Measurements from ENCODE around the gene VRK1. TPM values are rescaled to one million over a fixed set of nuclear protein-coding genes. Genes with fewer than 3 reads are reported as not detected.

VRK1 gene
- total RNA-seq, 1 experiment from 2014 or later, result 39.1 TPM

GRCh38 chr14:96838449-96838848 is 41.3 kb downstream of the VRK1 start:
- Histone ChIP-seq H3K36me3 (ENCODE audit: low read depth, low read length) (peaks cover 53% of the 10 kb centered on the region), H3K27me3 (ENCODE audit: low read length) (no peaks in the 10 kb centered on the region), H3K4me2 (ENCODE audit: low read length) (no peak overlapping the region), H3F3A (ENCODE audit: low read length, unreplicated experiment) (no peaks in the 10 kb centered on the region), H3K4me3 (ENCODE audit: low read length) (no peak overlapping the region), H2AFZ (ENCODE audit: low read length) (no peak overlapping the region), H3K27ac (ENCODE audit: low read length) (no peak overlapping the region), H3K9me3 (ENCODE audit: low read length) (no peaks in the 10 kb centered on the region), H4K20me1 (ENCODE audit: low read length) (no peaks in the 10 kb centered on the region), H3K9me2 (replicated peaks; ENCODE audit: low read length) (no peaks in the 10 kb centered on the region), H3K9ac (ENCODE audit: low read length) (no peak overlapping the region), H3K79me2 (ENCODE audit: low read length) (no peaks in the 10 kb centered on the region), H3K4me1 (ENCODE audit: insufficient read depth, low read length) (peaks cover 13% of the 10 kb centered on the region; the same call in 1 of the 2 replicates)
- no peak for TF ChIP-seq CTCF (conservative IDR thresholded peaks at IDR 0.05; ENCODE audit: low read depth, low read length)
- no peak for TF ChIP-seq EZH2 (IDR thresholded peaks at IDR 0.05; ENCODE audit: low read length, unreplicated experiment)
- no peak for TF ChIP-seq EZH2phosphoT487 (IDR thresholded peaks at IDR 0.05; ENCODE audit: borderline replicate concordance, low read length)
- intact Hi-C loops (cut with micrococcal nuclease), result loop anchor here (10.0 kb wide), 1 partner anchor 436 kb away; no protein-coding TSS in a partner anchor
- POLR2A ChIA-PET (ENCODE audit: unreplicated experiment), result no interaction called here
- CTCF ChIA-PET, result no interaction called here
- no TSS peak for BruUV-seq (replicated peaks)
- ATAC-seq, result no peak
- no peak for DNase-seq

- ATAC-seq (no peak), DNase-seq (no peak)
- Histone ChIP-seq H3K9me2 (replicated peaks; ENCODE audit: low read length) (no peaks in the 10 kb centered on the region), H4K20me1 (ENCODE audit: low read length) (no peaks in the 10 kb centered on the region), H2AFZ (ENCODE audit: low read length) (no peak overlapping the region), H3K27ac (ENCODE audit: low read length) (no peak overlapping the region), H3K9me3 (ENCODE audit: low read length) (no peaks in the 10 kb centered on the region), H3K4me1 (ENCODE audit: insufficient read depth, low read length) (peaks cover 11% of the 10 kb centered on the region; the same call in 1 of the 2 replicates), H3K79me2 (ENCODE audit: low read length) (no peaks in the 10 kb centered on the region), H3K27me3 (ENCODE audit: low read length) (no peaks in the 10 kb centered on the region), H3F3A (ENCODE audit: low read length, unreplicated experiment) (no peaks in the 10 kb centered on the region), H3K9ac (ENCODE audit: low read length) (no peak overlapping the region), H3K4me2 (ENCODE audit: low read length) (no peak overlapping the region), H3K4me3 (ENCODE audit: low read length) (no peak overlapping the region), H3K36me3 (ENCODE audit: low read depth, low read length) (peaks cover 49% of the 10 kb centered on the region)
- CTCF ChIA-PET, result no interaction called here
- POLR2A ChIA-PET (ENCODE audit: unreplicated experiment), result no interaction called here
- intact Hi-C loops (cut with micrococcal nuclease), result loop anchor here (10.0 kb wide), 1 partner anchor 436 kb away; no protein-coding TSS in a partner anchor
- TF ChIP-seq EZH2phosphoT487 (IDR thresholded peaks at IDR 0.05; ENCODE audit: borderline replicate concordance, low read length) (no peak), EZH2 (IDR thresholded peaks at IDR 0.05; ENCODE audit: low read length, unreplicated experiment) (no peak), CTCF (conservative IDR thresholded peaks at IDR 0.05; ENCODE audit: low read depth, low read length) (no peak)
- BruUV-seq (replicated peaks), result no TSS peak
Measured at GRCh38 chr14:96839251-96839650, 42.1 kb downstream of the VRK1 start.

- no peaks in the 10 kb centered on the region for H3K9me3 ChIP-seq (ENCODE audit: low read length)
- H3K79me2 ChIP-seq (ENCODE audit: low read length), result no peaks in the 10 kb centered on the region
- ChIA-PET CTCF (interaction anchor here (0.5 kb wide), 1 partner anchor 10 kb away, joined by 3 read pairs; no protein-coding TSS in a partner anchor), POLR2A (ENCODE audit: unreplicated experiment) (no interaction called here)
- BruUV-seq (replicated peaks), result no TSS peak
- H3K4me1 ChIP-seq (ENCODE audit: insufficient read depth, low read length), result no peaks in the 10 kb centered on the region
- no peaks in the 10 kb centered on the region for H4K20me1 ChIP-seq (ENCODE audit: low read length)
- H3K27ac ChIP-seq (ENCODE audit: low read length), result no peak overlapping the region
- H3K27me3 ChIP-seq (ENCODE audit: low read length), result no peaks in the 10 kb centered on the region
- no peaks in the 10 kb centered on the region for H3K9me2 ChIP-seq (replicated peaks; ENCODE audit: low read length)
- no peak for ATAC-seq
- no peak overlapping the region for H3K9ac ChIP-seq (ENCODE audit: low read length)
- no peaks in the 10 kb centered on the region for H3F3A ChIP-seq (ENCODE audit: low read length, unreplicated experiment)
- TF ChIP-seq CTCF (conservative IDR thresholded peaks at IDR 0.05; ENCODE audit: low read depth, low read length), result no peak
- TF ChIP-seq EZH2phosphoT487 (IDR thresholded peaks at IDR 0.05; ENCODE audit: borderline replicate concordance, low read length), result no peak
- no peak for TF ChIP-seq EZH2 (IDR thresholded peaks at IDR 0.05; ENCODE audit: low read length, unreplicated experiment)
- DNase-seq, result no peak
- H3K4me3 ChIP-seq (ENCODE audit: low read length), result no peak overlapping the region
- no peak overlapping the region for H2AFZ ChIP-seq (ENCODE audit: low read length)
- peaks cover 46% of the 10 kb centered on the region for H3K36me3 ChIP-seq (ENCODE audit: low read depth, low read length)
- no peak overlapping the region for H3K4me2 ChIP-seq (ENCODE audit: low read length)
- intact Hi-C loops (cut with micrococcal nuclease), result no loop called here
Measured at GRCh38 chr14:96843137-96843536, 46.0 kb downstream of the VRK1 start.

Data from PC-3 (cell line).